GM12891 (cell line): ENCODE data around the gene KCNQ2.

ENCODE experiments used
- PAX5 ChIP-seq: IDR thresholded peaks from 2 replicates; pipeline ENCODE4 v1.6.1; 2011; ENCODE audit warnings: low read length, moderate library complexity, mild to moderate bottlenecking; ENCODE audit not compliant: insufficient read depth, severe bottlenecking
- POLR2A ChIP-seq: IDR thresholded peaks from 2 replicates; pipeline ENCODE4 v1.6.1; 2011; ENCODE audit warnings: low read depth, low read length, control low read depth
- POLR2AphosphoS5 ChIP-seq: IDR thresholded peaks from 2 replicates; pipeline ENCODE4 v1.6.1; 2011; ENCODE audit warnings: low read depth, low read length, control low read depth
- POU2F2 ChIP-seq: IDR thresholded peaks from 2 replicates; pipeline ENCODE4 v1.6.1; 2011; ENCODE audit warnings: low read depth, mild to moderate bottlenecking, control low read depth, low read length, moderate library complexity
- SPI1 ChIP-seq: IDR thresholded peaks from 2 replicates; pipeline ENCODE4 v1.6.1; 2011; ENCODE audit warnings: low read depth, low read length, control low read depth

DNA sequence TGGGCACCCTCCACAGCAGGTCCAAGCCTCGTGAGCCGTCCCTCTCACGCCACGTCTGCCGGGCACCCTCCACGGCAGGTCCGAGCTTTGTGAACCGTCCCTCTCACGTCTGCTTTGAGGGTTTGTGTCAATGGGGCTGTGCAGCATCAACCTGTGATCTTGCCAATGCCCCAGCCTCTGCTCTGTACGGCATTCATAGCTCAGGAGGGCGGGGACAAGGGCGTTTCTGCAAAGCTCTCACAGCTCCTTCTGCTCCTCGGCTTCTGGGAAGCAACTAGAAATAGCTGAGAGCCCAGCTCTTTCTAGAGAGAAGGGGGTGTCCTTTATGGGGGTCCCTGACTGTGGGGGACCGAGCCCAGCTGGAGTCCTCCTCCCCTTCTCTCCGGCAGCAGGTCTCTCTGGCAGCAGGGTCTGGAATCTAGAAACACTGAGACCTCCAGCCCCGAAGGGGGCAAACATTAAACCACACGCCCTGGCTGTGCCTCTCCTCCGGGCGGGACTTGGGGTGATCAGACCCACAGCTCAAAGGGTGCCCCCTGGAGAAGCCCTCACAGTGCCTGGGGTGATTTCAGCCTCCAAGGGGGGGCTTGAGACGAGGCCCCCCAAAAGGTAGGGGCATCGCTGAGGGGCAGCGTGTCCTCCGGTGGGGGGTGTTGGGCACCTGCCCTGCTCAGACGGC lies 70.1 kb downstream of the KCNQ2 start:
- TF ChIP-seq POLR2A (no peak), POLR2AphosphoS5 (no peak), PAX5 (no peak), SPI1 (no peak), POU2F2 (no peak)
